ENCODE results near the gene TLL1. TPM values are rescaled to one million over a fixed set of nuclear protein-coding genes. Genes with fewer than 3 reads are reported as not detected.

Gene TLL1
- polyA plus RNA-seq, 1 donor: 1.3 TPM

DNA sequence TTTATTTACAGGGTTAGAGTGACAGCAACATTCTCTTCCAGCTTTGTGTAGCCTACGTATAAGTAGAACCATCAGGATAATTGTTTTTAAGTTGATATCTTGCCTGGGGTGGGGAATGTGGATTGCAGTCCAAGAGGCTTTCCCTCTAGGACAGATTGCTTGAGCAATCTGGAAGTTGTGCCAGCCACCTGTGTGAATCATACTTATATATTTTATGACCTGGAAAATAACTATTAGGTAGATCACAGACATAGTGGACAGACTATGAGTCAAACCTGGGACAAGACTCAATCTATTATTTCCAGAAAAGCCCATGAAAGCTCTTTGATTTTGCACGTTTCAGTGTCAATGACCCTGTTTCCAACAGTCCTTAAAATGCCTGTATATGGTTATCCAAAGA, 98.9 kb downstream of the TLL1 start:
- no peak for DNase-seq (ENCODE audit: low read depth)

DNA sequence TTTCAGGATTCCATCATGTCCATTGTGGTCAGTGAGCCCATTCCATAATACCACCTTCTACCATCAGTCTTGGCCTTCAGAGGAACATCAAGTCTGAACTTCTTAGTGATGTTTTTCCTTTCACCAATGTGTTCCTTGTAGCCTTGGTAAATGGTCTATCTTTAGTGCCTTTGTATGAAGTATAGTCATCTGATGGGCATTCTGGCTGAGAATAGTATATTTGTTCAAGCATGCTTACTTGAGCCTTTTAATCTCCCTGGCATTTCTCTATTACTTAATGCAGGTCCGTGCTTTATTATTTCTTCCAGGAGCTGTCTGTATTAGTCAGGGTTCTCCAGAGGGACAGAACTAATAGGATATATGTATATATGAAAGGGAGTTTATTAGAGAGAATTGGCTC, 99.7 kb downstream of the TLL1 start:
- no peak for DNase-seq (ENCODE audit: low read depth)

DNA sequence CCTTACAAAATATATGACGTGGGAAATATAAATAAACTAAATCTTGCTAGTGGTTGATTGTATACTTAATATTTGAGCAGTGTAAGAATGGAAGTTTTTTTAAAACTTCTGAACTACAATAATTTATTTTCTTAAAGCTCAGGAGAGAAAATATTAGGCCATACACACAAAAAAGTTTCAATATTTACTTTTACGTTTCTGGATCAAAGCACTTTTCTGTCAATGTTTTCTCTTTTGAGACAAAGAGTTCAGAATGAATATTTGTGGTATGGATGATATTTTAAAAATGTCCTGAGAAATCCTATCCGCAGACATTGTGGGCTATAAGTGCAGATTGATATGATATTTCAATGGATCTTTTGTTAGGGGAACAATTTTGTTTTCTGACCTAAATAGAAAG, 109.9 kb downstream of the TLL1 start:
- no peak for DNase-seq (ENCODE audit: low read depth)

DNA sequence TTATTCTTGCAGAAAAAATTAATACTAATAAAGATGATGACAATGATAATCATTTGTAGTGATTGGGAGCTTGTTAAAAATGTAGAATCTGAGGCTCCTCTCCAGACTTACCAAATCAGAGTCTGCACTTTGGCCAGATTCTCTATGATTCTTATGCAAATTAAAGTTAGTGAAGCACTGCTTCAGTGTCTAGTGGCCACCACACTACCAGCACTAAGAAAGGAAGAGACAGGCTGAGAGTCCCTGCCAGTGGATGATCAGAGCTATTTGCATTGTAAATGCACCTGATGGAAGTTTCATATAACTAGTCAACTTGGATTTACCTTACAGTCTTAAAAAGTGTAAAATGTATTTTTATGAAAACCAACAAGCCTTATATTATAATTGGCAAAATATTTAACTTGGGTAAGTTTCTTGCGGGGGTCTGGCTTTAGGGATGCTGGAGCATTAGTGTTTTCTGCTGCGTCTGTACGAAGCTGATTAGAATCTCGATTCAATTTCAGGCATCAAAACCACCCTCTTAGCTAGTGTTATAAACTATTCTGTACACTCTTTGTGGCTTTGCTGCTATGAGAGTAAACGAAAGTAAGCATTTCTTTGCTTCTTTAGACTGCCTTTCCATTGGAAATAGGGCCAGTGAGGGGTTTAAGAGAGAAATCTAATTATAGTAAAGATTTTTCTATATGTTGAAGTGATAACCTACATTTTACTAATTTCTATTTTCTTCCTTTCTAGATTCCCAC, 114.1 kb downstream of the TLL1 start:
- no peak for DNase-seq (ENCODE audit: low read depth)

DNA sequence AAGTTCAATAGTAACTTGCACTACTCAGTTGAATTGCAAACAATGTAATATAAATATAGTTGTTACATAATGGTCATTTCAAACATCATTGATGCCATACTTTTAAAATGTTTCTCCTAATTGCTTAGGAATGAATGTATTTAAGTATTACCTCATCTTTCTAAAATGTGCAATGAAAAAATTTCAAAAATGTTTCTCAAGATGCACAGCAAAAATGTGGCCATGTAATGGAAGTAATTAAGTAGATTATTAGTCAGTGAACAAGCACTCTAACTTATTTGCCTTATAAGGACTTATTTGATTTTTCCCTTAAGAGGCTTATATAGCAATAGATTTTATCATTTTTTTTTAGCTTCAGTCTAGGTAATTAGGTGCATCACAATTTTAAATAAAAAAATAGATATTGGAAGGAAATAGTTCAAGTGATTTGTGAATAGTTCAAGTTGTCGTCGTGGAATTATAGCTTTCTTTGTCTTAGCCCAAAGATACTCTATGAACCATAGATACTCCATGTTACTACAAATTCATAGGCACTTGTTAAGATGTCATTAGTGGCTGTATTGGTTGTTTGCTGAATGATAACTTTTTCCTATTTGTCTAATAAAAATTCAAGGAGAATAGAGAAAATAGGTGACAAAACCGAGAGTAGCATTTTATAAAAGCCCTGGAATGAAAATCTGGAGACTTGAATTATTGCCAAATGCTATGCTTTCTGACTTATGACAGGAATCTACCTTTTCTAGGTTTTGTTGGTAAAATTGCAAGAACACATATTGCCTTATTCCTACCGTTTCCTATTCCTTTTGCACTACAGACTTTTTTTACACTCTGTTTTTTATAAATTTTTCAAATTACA, 118.5 kb downstream of the TLL1 start:
- no peak for DNase-seq (ENCODE audit: low read depth)

DNA sequence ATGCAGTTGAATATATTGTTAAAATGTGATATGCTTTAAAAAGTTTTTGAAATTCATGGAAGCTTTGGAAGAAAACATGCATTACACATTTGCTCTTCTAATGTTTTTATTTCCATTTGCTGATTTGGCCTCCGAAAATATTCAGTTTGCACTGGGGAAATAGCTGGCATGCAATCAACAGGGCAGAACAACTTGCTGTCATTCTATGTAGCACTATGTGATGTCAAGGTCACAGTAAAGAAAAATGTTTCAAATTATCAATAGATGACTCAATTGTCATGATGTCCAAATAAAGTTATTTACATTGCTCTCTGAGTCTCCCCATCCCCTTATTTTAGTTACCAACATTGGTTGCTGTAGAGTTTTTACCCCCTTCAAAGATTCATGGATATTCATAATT, 119.2 kb downstream of the TLL1 start:
- no peak for DNase-seq (ENCODE audit: low read depth)

DNA sequence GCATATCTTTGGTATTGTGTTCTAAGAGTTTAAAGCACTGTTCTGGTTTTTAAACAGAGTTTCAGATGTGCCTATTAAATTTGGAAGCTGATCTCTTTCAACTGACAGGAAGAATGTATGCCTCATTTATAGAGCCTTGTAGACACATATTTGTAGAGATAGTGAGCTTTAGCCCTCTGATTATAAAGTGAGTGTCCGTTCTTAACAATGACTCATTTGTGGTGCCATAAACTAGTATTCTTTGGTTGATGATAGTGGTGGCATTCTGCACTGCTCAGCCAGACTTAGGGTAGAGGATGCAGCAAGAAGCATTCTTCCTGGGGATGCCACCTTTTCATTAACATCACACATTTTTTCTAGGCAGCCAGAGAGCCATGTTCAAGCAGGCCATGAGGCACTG, 121.7 kb downstream of the TLL1 start:
- DNase-seq (ENCODE audit: low read depth): no peak

DNA sequence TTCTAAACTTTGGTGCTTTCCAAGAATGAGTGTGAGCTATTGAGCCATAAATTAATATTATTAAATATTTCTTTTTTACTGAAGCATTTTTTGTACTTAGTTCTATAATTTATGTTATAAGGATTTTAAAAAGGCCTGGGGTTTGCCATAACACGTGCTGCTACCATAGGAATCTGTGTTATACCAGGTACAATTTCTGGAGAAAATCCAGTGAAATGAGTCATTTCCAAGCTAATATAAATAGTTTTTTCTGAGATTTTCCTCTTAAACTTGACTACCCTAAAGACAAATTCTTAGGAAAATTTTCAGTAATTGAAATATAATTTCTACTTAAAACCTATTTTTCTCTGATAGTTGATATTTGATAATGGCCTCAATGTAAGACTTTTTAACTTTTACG, 130.8 kb downstream of the TLL1 start:
- DNase-seq (ENCODE audit: low read depth): no peak

DNA sequence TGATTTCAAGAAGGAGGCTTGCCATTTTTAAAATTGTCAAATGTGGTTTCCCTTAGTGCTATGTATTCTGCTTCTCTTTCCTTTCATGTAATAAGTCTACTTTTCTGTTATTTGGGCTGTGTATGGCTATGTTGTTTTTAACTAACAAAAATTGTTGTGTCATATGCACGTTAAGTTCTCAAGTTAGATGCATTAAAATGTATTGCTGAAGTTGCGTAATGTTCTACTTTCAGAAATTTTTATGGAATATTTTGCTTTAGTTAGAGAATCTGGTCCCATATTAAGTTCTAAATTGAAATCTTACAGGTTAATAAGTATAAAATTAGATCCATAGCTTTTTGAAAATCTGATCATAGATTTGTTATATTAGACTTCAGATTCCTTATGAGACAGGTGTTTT, 133.2 kb downstream of the TLL1 start:
- DNase-seq (ENCODE audit: low read depth): no peak

DNA sequence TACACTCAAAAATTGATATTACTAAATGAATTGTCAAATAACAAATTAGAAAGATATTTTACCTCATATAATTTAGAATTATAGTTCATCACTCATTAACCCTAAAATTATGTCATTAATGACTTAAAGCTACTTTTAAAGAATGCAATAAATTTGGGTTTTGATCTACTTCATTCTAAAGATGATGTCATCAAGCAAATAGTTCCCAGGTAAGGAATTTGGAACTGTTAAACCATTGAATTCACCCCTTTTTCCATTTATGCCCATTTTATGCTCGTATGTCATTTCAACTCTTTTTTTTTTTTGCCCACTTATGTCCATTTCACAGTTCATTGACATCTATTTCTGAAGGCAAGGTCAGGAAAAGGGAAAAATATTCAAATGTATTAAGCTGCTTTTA, 135.5 kb downstream of the TLL1 start:
- DNase-seq (ENCODE audit: low read depth): no peak

DNA sequence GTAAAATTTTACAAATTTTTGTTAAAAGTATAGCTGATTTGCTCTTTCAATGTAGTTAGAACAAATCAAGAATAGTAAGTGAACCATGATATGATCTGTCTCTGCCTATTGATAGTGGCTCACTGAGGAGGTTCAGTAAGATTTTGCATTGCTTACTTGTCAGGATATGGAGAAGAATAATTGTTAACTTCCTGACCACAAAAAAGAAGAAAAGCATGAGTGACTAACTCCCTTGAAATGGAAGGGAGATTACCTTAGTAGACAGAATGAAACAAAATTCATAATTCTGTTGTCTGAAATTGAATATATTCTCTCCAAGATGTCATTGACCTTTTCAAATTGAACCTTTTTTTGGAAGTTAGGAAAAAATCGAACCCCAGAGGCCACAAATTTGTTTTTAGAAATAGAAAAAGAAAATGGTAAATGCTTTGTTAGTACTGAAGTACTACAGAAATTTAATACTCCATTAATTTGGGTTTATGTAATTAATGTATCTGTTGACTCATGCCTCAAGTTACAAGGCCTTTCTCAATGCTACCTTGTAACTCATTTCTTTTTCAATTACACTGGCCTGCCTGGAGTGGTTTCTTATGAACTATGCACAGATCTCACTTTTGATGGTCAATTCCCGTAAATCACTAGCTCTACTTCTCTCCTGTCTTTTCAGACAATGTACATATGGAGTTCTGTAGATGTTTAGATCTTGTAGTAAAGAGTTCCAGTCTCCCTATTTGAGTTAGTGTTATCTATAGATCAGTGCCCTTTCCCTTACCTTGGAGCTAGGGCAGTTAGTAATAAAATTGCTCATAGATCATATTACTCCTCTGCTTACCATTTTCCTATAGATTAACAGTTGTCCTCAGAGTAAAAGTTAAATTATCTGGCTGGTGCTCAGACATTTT, 139.3 kb downstream of the TLL1 start:
- no peak for DNase-seq (ENCODE audit: low read depth)

DNA sequence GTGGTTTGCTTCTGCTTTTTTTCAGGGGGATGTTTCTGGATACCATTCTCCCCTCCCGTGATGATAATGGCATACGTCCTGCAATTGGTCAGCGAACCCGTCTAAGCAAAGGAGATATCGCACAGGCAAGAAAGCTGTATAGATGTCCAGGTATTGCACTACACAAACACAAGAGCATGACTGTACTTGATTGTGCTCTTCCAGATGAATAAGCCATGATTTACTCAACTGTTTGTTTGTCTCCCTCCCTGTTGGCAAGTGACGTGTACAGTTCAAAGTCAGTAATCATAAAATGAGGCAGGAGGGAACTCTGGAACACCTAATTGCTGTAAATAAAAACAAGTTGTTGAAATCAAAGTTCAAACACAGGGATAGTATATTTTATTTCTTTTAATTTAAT, 141.4 kb downstream of the TLL1 start:
- no peak for DNase-seq (ENCODE audit: low read depth)

DNA sequence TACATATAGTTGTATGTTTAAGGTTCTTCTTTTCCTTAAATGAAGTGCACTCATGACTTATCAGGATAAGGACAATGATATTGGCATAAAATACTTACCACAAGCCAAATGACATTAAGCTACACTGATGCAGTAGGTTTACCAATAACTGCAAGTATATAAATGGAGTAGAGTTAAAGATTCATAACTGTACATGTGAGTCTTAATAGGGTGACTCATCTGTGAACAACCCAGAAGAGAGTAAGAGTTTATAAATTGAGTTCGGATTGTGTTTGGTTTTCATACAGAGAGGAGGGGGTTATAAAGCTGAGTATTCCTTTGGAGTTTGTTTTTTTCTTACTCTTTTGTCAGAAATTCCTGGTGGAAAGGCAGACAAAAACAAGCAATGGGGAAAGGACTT, 144.8 kb downstream of the TLL1 start:
- no peak for DNase-seq (ENCODE audit: low read depth)

DNA sequence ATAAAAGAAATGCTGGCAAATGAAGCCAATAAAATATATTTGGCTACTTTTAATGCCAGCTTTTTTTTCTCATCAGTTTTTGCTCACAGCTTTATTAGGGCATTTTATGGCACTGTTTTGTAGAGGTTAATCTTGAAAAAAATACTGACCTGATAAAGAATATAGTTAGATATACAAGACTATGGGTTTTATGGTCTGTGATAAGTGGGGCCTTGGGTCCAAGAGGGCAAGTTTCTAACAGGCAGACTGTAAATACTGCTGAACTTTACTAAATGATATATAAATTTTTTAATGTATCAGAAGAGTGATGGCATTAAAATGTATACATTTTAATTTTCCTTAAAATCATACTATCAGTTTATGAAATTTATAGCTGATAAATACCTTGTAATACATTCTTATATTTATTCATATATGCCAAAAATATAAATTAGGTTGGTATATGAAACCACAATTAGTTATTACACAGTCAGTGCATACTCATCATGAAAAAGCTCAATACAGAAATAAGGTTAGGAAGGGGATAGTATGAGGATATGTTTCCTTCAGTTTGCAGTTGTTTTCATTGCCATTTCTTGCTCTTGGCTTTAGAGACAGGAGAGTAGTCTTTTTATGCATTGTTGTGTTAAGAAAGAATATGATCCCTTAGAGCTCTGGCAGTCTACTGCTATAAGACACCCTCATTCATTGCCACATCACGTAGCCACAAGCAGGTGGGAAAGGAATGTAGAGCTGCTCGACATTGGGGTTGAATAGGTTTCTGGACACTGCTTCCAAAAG, 146.6 kb downstream of the TLL1 start:
- no peak for DNase-seq (ENCODE audit: low read depth)

DNA sequence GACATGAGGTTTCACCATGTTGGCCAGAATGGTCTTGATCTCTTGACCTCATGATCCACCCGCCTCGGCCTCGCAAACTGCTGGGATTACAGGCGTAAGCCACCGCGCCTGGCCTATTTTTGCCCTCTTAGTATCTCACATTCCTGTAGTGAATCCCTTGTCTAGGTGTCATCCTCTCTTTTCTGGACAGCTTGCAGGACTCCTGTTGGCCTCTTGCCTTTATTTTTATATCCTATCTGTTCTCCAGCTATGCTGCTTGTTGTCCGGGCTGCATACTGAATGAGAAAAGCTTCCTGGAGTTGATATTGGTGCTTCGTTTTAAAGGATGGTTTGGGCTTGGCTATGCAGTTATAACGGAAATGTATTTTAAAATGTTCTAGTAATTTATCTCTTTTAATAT, 148.6 kb downstream of the TLL1 start:
- DNase-seq (ENCODE audit: low read depth): no peak

DNA sequence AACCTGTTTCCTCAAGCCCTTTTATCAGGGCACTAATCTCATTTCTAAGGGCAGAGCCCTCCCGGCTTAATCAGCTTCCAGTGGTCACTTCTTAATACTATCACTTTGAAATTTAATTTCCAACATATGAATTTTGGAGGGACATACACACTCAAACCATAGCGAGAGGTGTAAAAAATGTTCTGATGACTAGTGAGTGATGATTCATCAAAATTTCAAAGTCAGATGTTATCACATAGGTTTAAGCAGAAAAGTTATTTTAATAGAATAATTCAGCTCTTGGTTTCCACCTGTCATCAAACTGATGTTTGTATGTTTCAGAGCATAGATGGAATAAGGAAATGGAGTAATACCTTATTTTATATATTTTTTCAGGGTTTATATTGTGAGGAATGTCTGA, 161.9 kb downstream of the TLL1 start:
- DNase-seq (ENCODE audit: low read depth): no peak

DNA sequence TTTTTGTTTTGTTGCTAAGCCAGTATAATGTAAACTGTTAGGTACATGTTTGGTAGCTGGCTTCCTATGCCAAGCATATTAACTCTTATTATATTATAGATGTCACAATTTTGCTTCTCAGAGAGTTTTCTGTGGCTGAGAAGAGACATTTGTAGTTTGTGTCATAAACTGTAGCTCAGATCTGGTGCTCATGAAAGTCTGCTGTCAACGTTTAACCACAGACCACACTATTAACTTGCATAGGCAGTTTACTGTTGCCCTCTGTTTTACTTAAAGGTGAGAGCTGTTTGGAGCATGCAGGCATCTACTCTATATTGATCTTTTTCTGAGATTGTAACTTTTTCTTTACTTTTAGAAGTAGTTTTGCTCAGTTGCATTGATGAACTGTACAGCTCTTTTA, 166.8 kb downstream of the TLL1 start:
- no peak for DNase-seq (ENCODE audit: low read depth)

DNA sequence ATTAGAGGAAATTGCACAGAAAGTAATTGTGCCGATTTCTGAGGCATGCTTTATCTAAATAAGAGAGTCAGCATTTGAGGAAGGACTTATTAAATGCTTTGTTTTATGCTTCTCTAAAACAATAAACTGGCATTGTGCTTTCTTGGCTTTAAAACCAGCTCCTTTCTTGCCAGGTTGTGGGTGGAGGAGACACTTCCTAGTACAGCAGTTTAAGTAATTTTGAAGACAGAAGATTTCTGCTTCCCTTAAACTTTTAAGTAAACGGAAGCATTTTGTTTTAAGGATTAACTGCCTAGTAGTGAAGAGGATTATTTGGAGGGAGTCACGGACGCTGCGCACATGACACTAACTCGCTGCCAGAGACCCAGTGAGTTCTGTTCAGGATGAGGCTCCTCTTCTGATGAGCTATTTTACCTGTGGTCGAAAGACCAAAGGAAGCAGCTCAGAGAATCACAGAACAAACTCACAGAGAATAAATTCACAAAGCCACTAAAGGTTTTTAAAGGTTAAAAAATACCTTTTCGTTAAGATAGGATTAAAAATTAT, 169.5 kb downstream of the TLL1 start:
- DNase-seq (ENCODE audit: low read depth): no peak

DNA sequence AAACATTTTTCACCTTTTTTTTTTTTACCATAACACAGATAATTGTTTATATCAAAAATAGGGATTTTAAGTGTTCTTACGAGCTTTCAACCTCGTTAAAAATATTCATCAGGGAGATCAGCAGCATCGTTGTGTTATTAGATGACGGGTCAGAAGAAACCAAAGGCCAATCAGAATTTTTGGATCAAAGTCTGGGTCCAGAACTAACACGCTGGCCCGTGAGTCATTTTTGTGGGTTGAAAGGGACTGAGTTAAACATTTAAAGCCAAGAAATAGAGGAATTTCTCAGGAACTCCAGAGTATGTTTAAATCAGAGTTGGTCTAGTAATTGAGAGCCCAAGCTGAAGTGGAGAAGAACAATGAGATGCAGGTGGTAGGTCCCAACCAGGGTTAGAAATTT, 170.8 kb downstream of the TLL1 start:
- no peak for DNase-seq (ENCODE audit: low read depth)

DNA sequence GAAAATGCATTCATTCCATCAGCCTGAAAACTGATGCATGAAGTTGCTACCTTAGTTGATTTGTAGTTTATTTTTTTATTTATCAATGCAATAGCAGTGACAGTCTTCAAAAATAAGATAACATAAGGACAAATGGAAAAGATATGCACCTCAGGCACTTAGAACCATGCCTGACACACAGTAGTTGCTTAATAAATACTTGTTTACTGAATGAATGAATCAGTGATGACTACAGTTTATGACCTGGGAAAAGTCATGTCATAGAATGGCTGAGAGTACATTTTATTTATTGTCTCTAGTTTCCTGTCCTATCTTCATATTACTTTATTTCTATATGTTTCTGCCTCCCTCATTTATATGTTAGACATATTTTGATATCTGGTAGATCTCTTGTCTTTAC, 171.8 kb downstream of the TLL1 start:
- no peak for DNase-seq (ENCODE audit: low read depth)

DNA sequence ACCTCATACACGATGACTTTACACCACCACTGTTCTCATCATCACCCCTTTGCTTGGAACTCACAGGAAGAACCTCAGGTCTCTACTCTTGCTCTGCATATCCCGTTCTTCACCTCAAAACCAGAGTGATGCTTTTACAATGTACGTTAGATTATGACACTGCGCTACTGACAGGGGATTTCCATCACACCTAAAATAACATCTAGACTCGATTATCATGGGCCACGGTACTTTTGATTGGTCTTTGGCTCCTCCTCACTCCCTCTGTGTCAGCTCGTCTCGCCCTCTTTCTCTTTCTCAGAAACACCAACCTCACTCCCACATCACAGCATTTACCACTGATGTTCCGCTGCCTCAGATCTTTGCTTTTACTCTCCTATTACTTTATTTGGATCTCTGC, 172.4 kb downstream of the TLL1 start:
- DNase-seq (ENCODE audit: low read depth): no peak

All from forelimb muscle (tissue), 1 donor.